Left lung (tissue), 10 donors: Measurements from ENCODE around the gene NEUROD2. TPM values are rescaled to one million over a fixed set of nuclear protein-coding genes. Genes with fewer than 3 reads are reported as not detected.
A peak's percentile ranks its signal among the peaks of the same experiment; 100 is the strongest.

Experiments
- ATAC-seq: fragments of 200-7000 bp; cut with Tn5 transposase; one replicate; pipeline ENCODE4 v1.9.1; 2020; ENCODE audit warnings: moderate library complexity
- DNase-seq, 4 donors: peaks; one replicate each; pipeline ENCODE4 v3.0.0-alpha.2; 2013 to 2020
- H3K27ac ChIP-seq, 2 donors: fragments of 200-600 bp; sonication (generic) in 1 of 2; one replicate each; pipeline versions ENCODE4 v1.5.0 to v1.8.0; 2020 to 2021
- H3K27me3 ChIP-seq, 2 donors: fragments of 200-600 bp; sonication (generic) in 1 of 2; one replicate each; pipeline versions ENCODE4 v1.5.0 to v1.8.0; 2020 to 2021
- H3K36me3 ChIP-seq, 2 donors: fragments of 200-600 bp; sonication (generic) in 1 of 2; one replicate each; pipeline versions ENCODE4 v1.5.0 to v1.8.0; 2020 to 2021
- H3K4me1 ChIP-seq, 2 donors: fragments of 200-600 bp; one replicate each; pipeline ENCODE4 v1.8.0; 2021
- H3K4me3 ChIP-seq, 2 donors: fragments of 200-600 bp; sonication (generic) in 1 of 2; one replicate each; pipeline versions ENCODE4 v1.5.0 to v1.8.0; 2020 to 2021; ENCODE audit warnings: mild to moderate bottlenecking in 1 of 2
- H3K9me3 ChIP-seq, 2 donors: fragments of 200-600 bp; sonication (generic) in 1 of 2; one replicate each; pipeline versions ENCODE4 v1.5.0 to v1.8.0; 2020 to 2021
- intact Hi-C, 2 donors: fragments of 100-400 bp; cut with DNase I; formaldehyde crosslinking; loops; one replicate each; pipeline versions ENCODE4 v1.11.2 to v1.14.2; 2022
- polyA plus RNA-seq, 6 donors: library from polyadenylated mRNA; unstranded; fragments of 120-200 nt; gene quantifications; one replicate each; pipeline ENCODE4 v1.2.1, GENCODE V29; 2013; ENCODE audit not compliant: insufficient read length in 6 of 6
- total RNA-seq, 2 donors: library from RNA; stranded (reverse); fragmentation: NEBNext Ultra II Directional; extraction: Animal tissue kit (Norgen Biotek cat#: 25700); gene quantifications; one replicate each; pipeline ENCODE4 v1.2.1, GENCODE V29; 2021
- TF ChIP-seq, protein P1 (sequence below), 2 donors: fragments of 200-600 bp; sonication (generic) in 1 of 2; IDR thresholded peaks; one replicate each; pipeline versions ENCODE4 v1.5.0 to v1.8.0; 2021; ENCODE audit warnings: antibody characterized with exemption in 2 of 2
- donor health status: DM: no; HTN: yes; CAD: no.
- donor health status: DM: no; HTN: no; CAD: no.

The NEUROD2 gene
- total and polyA plus RNA-seq, 8 donors = 0.03 to 0.11 (median 0.08) TPM; not detected in 2

DNA sequence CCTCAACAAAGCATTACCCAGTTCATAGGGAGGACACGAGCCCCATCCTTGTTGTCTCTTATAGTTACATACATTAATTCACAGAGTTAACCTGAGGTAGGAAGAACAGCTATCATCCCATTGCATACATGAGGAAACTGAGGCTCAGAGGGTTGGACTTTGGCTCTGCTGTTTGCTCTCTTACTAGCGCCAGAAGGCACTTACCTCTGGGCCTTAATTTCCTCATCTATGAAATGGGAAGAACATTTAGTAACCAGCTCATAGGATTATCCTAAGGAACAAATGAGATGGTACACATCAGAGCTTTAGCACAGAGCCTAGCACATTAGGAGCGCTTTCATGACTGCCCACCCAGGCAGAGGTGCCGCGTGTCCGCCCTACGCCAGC is 27.6 kb downstream of the NEUROD2 start:
- no peaks in the 10 kb centered on the region for H3K4me1 ChIP-seq
- TF ChIP-seq, protein P1, sequence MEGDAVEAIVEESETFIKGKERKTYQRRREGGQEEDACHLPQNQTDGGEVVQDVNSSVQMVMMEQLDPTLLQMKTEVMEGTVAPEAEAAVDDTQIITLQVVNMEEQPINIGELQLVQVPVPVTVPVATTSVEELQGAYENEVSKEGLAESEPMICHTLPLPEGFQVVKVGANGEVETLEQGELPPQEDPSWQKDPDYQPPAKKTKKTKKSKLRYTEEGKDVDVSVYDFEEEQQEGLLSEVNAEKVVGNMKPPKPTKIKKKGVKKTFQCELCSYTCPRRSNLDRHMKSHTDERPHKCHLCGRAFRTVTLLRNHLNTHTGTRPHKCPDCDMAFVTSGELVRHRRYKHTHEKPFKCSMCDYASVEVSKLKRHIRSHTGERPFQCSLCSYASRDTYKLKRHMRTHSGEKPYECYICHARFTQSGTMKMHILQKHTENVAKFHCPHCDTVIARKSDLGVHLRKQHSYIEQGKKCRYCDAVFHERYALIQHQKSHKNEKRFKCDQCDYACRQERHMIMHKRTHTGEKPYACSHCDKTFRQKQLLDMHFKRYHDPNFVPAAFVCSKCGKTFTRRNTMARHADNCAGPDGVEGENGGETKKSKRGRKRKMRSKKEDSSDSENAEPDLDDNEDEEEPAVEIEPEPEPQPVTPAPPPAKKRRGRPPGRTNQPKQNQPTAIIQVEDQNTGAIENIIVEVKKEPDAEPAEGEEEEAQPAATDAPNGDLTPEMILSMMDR (IDR thresholded peaks at IDR 0.05) = no peak
- H3K4me3 ChIP-seq = no peak overlapping the region
- H3K27me3 ChIP-seq = no peaks in the 10 kb centered on the region
- H3K36me3 ChIP-seq = no peaks in the 10 kb centered on the region
- no peak overlapping the region for H3K27ac ChIP-seq
- no peaks in the 10 kb centered on the region for H3K9me3 ChIP-seq
- intact Hi-C loops = no loop called here
- DNase-seq (no peak), ATAC-seq (no peak)

DNA sequence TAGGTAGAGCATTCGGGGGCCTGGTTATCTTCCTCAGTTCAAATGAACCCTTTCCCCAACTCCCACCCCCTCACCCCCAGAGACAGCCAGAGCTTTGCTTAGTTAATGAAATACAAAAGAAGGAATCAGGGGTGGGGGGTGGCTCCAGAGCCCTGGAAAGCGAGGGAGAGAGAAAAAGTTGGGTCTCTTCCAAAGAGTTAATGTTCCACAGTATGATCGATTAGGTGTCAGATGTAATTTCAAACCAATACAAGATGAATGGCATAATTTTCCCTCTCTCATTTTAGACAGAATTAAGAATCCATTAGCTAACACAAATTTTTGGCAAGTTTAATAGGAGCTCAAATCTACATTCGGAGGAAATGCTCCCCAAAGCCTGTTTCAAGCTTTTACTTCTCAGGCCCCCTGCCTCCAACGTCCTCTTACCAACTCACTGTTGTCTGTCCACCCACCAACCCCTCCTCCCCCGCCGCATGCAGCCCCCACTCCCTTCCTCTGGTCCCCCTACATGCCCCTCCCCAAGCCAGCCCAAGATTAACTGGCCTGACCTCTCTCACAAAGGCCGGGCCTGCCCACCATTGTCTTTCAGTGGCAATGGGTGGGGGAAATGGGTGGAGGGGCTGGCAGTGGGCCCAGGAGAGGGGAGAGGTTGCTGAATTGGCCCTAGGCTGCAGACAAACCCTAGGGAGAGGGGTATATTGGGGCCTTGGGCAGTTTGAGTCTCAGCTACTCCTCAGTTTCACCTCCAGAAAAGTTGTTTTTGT is 28.2 kb downstream of the NEUROD2 start:
- H3K9me3 ChIP-seq = no peaks in the 10 kb centered on the region
- ATAC-seq (no peak), DNase-seq (peak in 1 of 4 donors; percentile 35)
- intact Hi-C loops = no loop called here
- H3K4me3 ChIP-seq = no peak overlapping the region
- H3K4me1 ChIP-seq = no peaks in the 10 kb centered on the region
- TF ChIP-seq, protein P1 (IDR thresholded peaks at IDR 0.05) = no peak
- no peak overlapping the region for H3K27ac ChIP-seq
- H3K36me3 ChIP-seq = no peaks in the 10 kb centered on the region
- no peaks in the 10 kb centered on the region for H3K27me3 ChIP-seq

DNA sequence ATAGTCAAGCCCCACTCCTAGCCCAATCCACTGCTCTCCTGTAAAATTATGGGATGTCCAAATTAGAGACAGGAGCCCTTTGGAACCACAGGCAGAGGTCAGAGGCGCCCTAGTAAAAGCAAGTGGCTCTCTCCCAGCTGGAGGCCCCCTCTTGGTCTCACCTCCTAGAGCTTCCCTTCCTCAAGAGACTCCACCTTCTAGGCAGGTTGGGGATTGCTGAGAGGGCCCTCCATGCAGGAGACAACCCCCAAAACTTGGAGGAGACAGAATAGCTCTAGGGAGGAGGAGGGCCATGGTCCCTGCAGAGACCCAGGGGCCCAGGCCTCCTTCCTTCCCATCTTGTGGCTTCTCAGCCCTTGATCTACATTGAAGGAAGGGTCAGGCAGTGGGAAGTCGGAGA is 29.4 kb downstream of the NEUROD2 start:
- Histone ChIP-seq H3K27ac (no peak overlapping the region), H3K4me3 (no peak overlapping the region), H3K36me3 (no peaks in the 10 kb centered on the region), H3K27me3 (peaks cover 0 to 11% of the 10 kb centered on the region in 2 donors), H3K9me3 (no peaks in the 10 kb centered on the region), H3K4me1 (peaks cover 5 to 11% of the 10 kb centered on the region in 2 donors)
- ATAC-seq (no peak), DNase-seq (no peak)
- intact Hi-C loops = no loop called here
- TF ChIP-seq, protein P1 (IDR thresholded peaks at IDR 0.05) = no peak

DNA sequence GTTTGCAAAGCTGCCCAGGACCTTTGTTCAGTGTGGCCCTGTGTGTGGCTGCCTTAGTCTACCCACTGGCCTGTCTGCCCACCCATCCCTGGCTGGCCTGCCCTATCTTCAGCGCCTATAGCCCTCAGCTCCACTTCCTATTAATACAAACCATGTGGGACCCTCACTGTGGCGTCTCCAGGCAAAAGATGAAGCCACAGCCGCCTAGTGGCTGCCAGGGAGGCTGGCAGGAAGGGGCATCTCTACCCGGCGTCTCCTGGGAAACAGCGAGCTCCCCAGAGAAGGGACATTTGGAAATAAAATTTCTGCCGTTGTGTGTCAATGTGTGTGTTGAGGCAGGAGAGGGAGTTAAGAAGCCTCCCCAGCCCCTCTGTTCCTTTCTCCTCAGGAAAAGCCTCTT is 31.5 kb downstream of the NEUROD2 start:
- no peak overlapping the region for H3K27ac ChIP-seq
- DNase-seq (no peak), ATAC-seq (no peak)
- H3K4me3 ChIP-seq = no peak overlapping the region
- peaks cover 0 to 5% of the 10 kb centered on the region in 2 donors for H3K9me3 ChIP-seq
- TF ChIP-seq, protein P1 (IDR thresholded peaks at IDR 0.05) = peak; percentile 20 to 37
- H3K36me3 ChIP-seq = peaks cover 0 to 5% of the 10 kb centered on the region in 2 donors
- peaks cover 0 to 15% of the 10 kb centered on the region in 2 donors for H3K27me3 ChIP-seq
- H3K4me1 ChIP-seq = peaks cover 5 to 14% of the 10 kb centered on the region in 2 donors
- intact Hi-C loops = no loop called here

DNA sequence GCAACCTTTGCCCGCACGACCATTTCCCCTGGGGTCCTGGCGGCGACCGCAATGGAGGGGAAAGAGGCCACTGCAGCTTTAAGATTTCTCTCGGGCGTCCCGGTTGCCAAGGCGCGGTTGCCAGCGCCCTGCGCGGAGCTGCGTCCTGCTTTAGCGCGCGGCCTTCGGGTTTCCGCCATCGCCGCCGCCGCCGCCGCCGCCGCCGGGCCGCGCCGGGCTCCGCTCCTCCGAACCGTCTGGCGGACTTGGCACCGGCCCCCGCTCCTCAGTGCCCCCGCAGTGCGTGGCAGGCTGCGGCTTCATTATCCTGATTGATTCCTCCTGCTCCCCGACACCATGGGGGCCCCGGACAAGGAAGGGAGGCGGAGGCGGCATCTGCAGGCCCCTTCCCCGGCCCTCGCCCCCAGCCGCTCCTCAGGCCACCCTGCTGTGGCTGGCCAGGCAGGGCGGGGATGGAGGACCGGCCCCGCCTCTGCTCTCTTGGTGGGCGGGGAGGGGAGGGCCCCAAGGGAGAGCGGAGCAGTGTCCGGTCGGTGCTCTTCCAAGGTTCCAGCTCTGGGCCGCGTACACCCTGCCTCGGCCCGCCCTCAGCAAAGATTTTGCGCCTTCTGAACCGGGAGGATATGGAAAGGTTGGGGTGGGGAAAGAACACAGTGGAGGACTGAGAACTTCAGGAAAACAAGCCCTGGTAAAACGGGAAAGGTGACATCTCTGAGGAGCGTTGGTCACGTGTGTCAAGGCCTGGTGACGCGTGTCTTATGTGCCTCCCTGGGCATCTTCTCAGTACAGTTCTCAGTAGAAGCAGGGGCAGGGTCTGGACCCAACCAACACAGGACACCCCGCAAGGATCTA is 34.0 kb downstream of the NEUROD2 start:
- TF ChIP-seq, protein P1 (IDR thresholded peaks at IDR 0.05) = no peak
- Histone ChIP-seq H3K36me3 (peaks cover 0 to 27% of the 10 kb centered on the region in 2 donors), H3K27ac (peak overlapping the region; percentile 73 to 81), H3K9me3 (peaks cover 0 to 10% of the 10 kb centered on the region in 2 donors), H3K27me3 (peaks cover 0 to 15% of the 10 kb centered on the region in 2 donors), H3K4me1 (peaks cover 5 to 14% of the 10 kb centered on the region in 2 donors), H3K4me3 (peak overlapping the region; percentile 51 to 53)
- DNase-seq (peak; percentile 65 to 90 (median 75)), ATAC-seq (peak; percentile 97)
- intact Hi-C loops = no loop called here
